HG03095 (cell line): ENCODE data around the gene SPRN.
A peak's percentile ranks its signal among the peaks of the same experiment; 100 is the strongest.

Source experiments
- ATAC-seq: cut with Tn5 transposase; IDR thresholded peaks from one replicate; pipeline ENCODE4 v1.9.1; 2021; ENCODE audit warnings: moderate library complexity; ENCODE audit not compliant: unreplicated experiment

The SPRN gene

GRCh38 chr10:133411523-133412380 lies 12.7 kb downstream of the SPRN start:
- no peak for ATAC-seq

- no peak for ATAC-seq
Observed at GRCh38 chr10:133405844-133406527, 18.4 kb downstream of the SPRN start.

GRCh38 chr10:133405272-133405671 lies 19.2 kb downstream of the SPRN start:
- no peak for ATAC-seq

- ATAC-seq = no peak
Observed at GRCh38 chr10:133403784-133404183, 20.6 kb downstream of the SPRN start.

GRCh38 chr10:133403359-133403758 lies 21.1 kb downstream of the SPRN start:
- no peak for ATAC-seq

- no peak for ATAC-seq
Observed at GRCh38 chr10:133401981-133402725, 22.3 kb downstream of the SPRN start.

- no peak for ATAC-seq
Observed at GRCh38 chr10:133401500-133401899, 22.9 kb downstream of the SPRN start.

GRCh38 chr10:133400624-133401424 lies 23.6 kb downstream of the SPRN start:
- peak; percentile 80 for ATAC-seq

GRCh38 chr10:133399123-133399601 lies 25.3 kb downstream of the SPRN start:
- ATAC-seq = no peak

GRCh38 chr10:133397938-133398337 lies 26.5 kb downstream of the SPRN start:
- no peak for ATAC-seq

GRCh38 chr10:133396035-133396624 lies 28.3 kb downstream of the SPRN start:
- ATAC-seq = no peak

- no peak for ATAC-seq
Observed at GRCh38 chr10:133394801-133395221, 29.6 kb downstream of the SPRN start.

GRCh38 chr10:133394064-133394663 lies 30.3 kb downstream of the SPRN start, which contains the start of gene MTG1:
Gene MTG1, plus strand, starts transcription at chr10:133394157. Its CDS starts 64 bp downstream, at chr10:133394221.
- peak; percentile 55 for ATAC-seq

GRCh38 chr10:133393401-133394063 lies 30.9 kb downstream of the SPRN start:
- ATAC-seq = no peak

GRCh38 chr10:133391761-133392518 lies 32.5 kb downstream of the SPRN start:
- no peak for ATAC-seq

GRCh38 chr10:133391249-133391635 lies 33.2 kb downstream of the SPRN start:
- no peak for ATAC-seq

GRCh38 chr10:133390597-133391248 lies 33.7 kb downstream of the SPRN start:
- ATAC-seq = no peak
